ENCODE measurements around the gene JMJD8. TPM values are rescaled to one million over a fixed set of nuclear protein-coding genes. Genes with fewer than 3 reads are reported as not detected.

The JMJD8 gene
- total RNA-seq, 1 experiment from 2014 or later, result 121 TPM

DNA sequence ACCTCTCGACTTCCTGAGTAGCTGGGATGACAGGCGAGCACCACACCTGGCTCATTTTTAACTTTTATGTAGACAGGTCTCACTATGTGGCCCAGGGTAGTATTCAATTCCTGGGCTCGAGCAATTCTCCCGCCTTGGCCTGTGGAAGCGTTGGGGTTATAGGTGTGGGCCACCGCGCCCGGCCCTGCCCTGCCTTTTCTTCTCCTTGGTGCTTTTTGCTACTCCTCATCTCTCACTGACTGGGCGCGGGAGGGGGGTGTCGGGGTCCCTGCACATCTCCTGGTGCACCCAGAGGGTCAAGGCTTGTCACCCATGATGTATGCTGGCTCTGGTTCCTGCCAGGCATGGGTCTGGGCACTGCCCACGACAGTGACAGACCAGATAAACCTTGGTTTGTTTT is 39.6 kb downstream of the JMJD8 start:
- ChIA-PET RAD21 (ENCODE audit: low non-redundant PET in 1 of 2, low total read pairs in 2 of 2, uncharacterized antibody in 2 of 2, unreplicated experiment in 2 of 2) (no interaction called here), POLR2A (no interaction called here), CTCF (no interaction called here)
- Histone ChIP-seq H3K79me2 (ENCODE audit: insufficient read depth, low read length) (peaks cover 23% of the 10 kb centered on the region), H3K9ac (ENCODE audit: low read length) (peak overlapping the region; percentile 33; the same call in 1 of the 2 replicates), H3K9me2 (ENCODE audit: insufficient read depth) (no peaks in the 10 kb centered on the region), H2AFZ (ENCODE audit: low read depth, low read length, poor library complexity, severe bottlenecking) (no peak overlapping the region), H3K9me3 (ENCODE audit: control insufficient read depth in 1 of 2, insufficient read depth in 1 of 2, low read depth in 1 of 2, low read length in 2 of 2) (no peaks in the 10 kb centered on the region), H3K4me2 (ENCODE audit: low read length) (peak overlapping the region; percentile 54), H3K4me3 (replicated peaks in 1 of 2; ENCODE audit: low read depth in 1 of 2, low read length in 2 of 2) (no peak overlapping the region), H3K27ac (ENCODE audit: low read depth, low read length) (peak overlapping the region; percentile 96), H4K20me1 (ENCODE audit: insufficient read depth) (no peaks in the 10 kb centered on the region), H3K27me3 (ENCODE audit: insufficient read depth, low read length) (no peaks in the 10 kb centered on the region), H3K36me3 (ENCODE audit: control insufficient read depth in 1 of 2, insufficient read depth in 2 of 2, low read length in 2 of 2) (no peaks in the 10 kb centered on the region), H3K4me1 (ENCODE audit: control insufficient read depth in 1 of 2, insufficient read depth in 2 of 2, low read length in 2 of 2) (peaks cover 14 to 51% of the 10 kb centered on the region in 2 experiments)
- DNase-seq (ENCODE audit: low read depth, low spot score) (no peak), ATAC-seq (no peak)
- intact Hi-C loops (cut with micrococcal nuclease), result no loop called here
- no TSS peak for BruUV-seq (replicated peaks)
- TF ChIP-seq CBX3 (IDR thresholded peaks at IDR 0.05; ENCODE audit: low read depth), result no peak
- TF ChIP-seq, protein P1, sequence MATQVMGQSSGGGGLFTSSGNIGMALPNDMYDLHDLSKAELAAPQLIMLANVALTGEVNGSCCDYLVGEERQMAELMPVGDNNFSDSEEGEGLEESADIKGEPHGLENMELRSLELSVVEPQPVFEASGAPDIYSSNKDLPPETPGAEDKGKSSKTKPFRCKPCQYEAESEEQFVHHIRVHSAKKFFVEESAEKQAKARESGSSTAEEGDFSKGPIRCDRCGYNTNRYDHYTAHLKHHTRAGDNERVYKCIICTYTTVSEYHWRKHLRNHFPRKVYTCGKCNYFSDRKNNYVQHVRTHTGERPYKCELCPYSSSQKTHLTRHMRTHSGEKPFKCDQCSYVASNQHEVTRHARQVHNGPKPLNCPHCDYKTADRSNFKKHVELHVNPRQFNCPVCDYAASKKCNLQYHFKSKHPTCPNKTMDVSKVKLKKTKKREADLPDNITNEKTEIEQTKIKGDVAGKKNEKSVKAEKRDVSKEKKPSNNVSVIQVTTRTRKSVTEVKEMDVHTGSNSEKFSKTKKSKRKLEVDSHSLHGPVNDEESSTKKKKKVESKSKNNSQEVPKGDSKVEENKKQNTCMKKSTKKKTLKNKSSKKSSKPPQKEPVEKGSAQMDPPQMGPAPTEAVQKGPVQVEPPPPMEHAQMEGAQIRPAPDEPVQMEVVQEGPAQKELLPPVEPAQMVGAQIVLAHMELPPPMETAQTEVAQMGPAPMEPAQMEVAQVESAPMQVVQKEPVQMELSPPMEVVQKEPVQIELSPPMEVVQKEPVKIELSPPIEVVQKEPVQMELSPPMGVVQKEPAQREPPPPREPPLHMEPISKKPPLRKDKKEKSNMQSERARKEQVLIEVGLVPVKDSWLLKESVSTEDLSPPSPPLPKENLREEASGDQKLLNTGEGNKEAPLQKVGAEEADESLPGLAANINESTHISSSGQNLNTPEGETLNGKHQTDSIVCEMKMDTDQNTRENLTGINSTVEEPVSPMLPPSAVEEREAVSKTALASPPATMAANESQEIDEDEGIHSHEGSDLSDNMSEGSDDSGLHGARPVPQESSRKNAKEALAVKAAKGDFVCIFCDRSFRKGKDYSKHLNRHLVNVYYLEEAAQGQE (IDR thresholded peaks at IDR 0.05; ENCODE audit: low read depth), result no peak
- TF ChIP-seq EGR1 (IDR thresholded peaks at IDR 0.05; ENCODE audit: low read depth), result no peak
- no peak for TF ChIP-seq FOSL1 (IDR thresholded peaks at IDR 0.05; ENCODE audit: low read depth)
- TF ChIP-seq POLR2AphosphoS5 (IDR thresholded peaks at IDR 0.05; ENCODE audit: low read depth, low read length), result no peak

DNA sequence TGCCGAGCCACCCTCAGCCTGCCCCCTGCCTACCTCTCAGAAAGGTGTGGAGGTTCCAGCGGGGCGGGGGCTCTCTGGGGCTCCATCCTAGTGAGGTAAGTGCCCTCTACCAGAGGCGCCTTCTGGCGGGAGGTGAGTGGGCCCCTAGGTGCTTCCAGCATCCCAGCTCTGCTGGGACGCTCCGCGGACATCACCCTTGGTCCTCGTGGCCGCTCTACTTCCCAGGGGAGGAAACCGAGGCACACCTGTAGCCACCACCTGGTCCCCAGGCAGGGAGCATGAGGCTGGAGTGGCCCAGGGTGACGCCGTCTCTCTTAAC is 41.1 kb downstream of the JMJD8 start:
- H3K27ac ChIP-seq (ENCODE audit: low read depth, low read length), result peak overlapping the region; percentile 90
- no peaks in the 10 kb centered on the region for H3K9me3 ChIP-seq (ENCODE audit: control insufficient read depth in 1 of 2, insufficient read depth in 1 of 2, low read depth in 1 of 2, low read length in 2 of 2)
- H3K4me3 ChIP-seq (replicated peaks in 1 of 2; ENCODE audit: low read depth in 1 of 2, low read length in 2 of 2), result peak overlapping the region; percentile 56 to 67
- BruUV-seq (replicated peaks), result no TSS peak
- no peak for TF ChIP-seq RAD21 (IDR thresholded peaks at IDR 0.05; ENCODE audit: low read depth)
- TF ChIP-seq CBX3 (IDR thresholded peaks at IDR 0.05; ENCODE audit: low read depth), result no peak
- no peak for TF ChIP-seq FOSL1 (IDR thresholded peaks at IDR 0.05; ENCODE audit: low read depth)
- no peak for TF ChIP-seq EZH2 (IDR thresholded peaks at IDR 0.05)
- TF ChIP-seq JUND (IDR thresholded peaks at IDR 0.05), result no peak
- TF ChIP-seq, protein P2, sequence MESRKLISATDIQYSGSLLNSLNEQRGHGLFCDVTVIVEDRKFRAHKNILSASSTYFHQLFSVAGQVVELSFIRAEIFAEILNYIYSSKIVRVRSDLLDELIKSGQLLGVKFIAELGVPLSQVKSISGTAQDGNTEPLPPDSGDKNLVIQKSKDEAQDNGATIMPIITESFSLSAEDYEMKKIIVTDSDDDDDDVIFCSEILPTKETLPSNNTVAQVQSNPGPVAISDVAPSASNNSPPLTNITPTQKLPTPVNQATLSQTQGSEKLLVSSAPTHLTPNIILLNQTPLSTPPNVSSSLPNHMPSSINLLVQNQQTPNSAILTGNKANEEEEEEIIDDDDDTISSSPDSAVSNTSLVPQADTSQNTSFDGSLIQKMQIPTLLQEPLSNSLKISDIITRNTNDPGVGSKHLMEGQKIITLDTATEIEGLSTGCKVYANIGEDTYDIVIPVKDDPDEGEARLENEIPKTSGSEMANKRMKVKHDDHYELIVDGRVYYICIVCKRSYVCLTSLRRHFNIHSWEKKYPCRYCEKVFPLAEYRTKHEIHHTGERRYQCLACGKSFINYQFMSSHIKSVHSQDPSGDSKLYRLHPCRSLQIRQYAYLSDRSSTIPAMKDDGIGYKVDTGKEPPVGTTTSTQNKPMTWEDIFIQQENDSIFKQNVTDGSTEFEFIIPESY (IDR thresholded peaks at IDR 0.05; ENCODE audit: extremely low read depth, insufficient replicate concordance, low read length), result no peak
- no peak for TF ChIP-seq CEBPB (IDR thresholded peaks at IDR 0.05; ENCODE audit: low read depth)
- no peak for ATAC-seq
- H3K4me1 ChIP-seq (ENCODE audit: control insufficient read depth in 1 of 2, insufficient read depth in 2 of 2, low read length in 2 of 2), result peaks cover 14 to 46% of the 10 kb centered on the region in 2 experiments
- RAD21 ChIA-PET (ENCODE audit: low non-redundant PET in 1 of 2, low total read pairs in 2 of 2, uncharacterized antibody in 2 of 2, unreplicated experiment in 2 of 2), result no interaction called here
- H3K36me3 ChIP-seq (ENCODE audit: control insufficient read depth in 1 of 2, insufficient read depth in 2 of 2, low read length in 2 of 2), result no peaks in the 10 kb centered on the region
- H3K9ac ChIP-seq (ENCODE audit: low read length), result peak overlapping the region; percentile 82
- H4K20me1 ChIP-seq (ENCODE audit: insufficient read depth), result no peaks in the 10 kb centered on the region
- no peaks in the 10 kb centered on the region for H3K27me3 ChIP-seq (ENCODE audit: insufficient read depth, low read length)
- no peak for DNase-seq (ENCODE audit: low read depth, low spot score)
- peak overlapping the region; percentile 76 for H3K4me2 ChIP-seq (ENCODE audit: low read length)
- no peak overlapping the region for H2AFZ ChIP-seq (ENCODE audit: low read depth, low read length, poor library complexity, severe bottlenecking)
- intact Hi-C loops (cut with micrococcal nuclease), result no loop called here
- POLR2A ChIA-PET, result no interaction called here
- peaks cover 23% of the 10 kb centered on the region for H3K79me2 ChIP-seq (ENCODE audit: insufficient read depth, low read length)
- H3K9me2 ChIP-seq (ENCODE audit: insufficient read depth), result no peaks in the 10 kb centered on the region
- CTCF ChIA-PET, result no interaction called here

All from HCT116 (cell line).